ENCODE results near the gene GPSM1. TPM values are rescaled to one million over a fixed set of nuclear protein-coding genes. Genes with fewer than 3 reads are reported as not detected.

Gene GPSM1
- total and polyA plus RNA-seq, 9 of the 15 experiments (the other 6 are each of a cell fraction or from before 2014, with no cell fraction given): 0.04 to 14.2 (median 3.1) TPM

DNA sequence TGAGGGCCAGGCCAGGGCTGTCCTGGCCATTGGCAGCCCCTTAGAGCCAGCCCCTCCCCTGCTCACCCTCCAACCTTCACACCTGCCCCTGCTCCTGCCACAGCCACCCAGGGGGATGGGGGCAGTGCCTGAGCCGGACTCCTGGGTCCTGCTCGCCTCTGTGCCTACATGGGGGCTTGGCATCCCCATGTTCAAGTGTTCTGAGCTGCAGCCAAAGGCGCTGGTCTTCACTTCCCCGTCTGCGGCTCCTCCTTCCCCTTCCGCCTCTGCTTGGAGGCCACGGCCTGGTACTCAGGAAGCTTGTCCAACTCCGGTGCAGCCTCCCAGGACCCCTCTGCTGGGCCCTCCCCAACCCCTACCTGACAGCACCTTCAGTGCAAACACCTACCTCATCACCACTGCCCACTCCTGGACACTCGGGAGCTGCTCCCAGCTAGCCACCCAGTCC is 38.5 kb downstream of the GPSM1 start:
- BruUV-seq (replicated peaks): no TSS peak
- Histone ChIP-seq H2AFZ (ENCODE audit: low read depth, low read length) (no peak overlapping the region), H3K4me2 (ENCODE audit: insufficient read depth, low read length) (no peak overlapping the region), H3K4me1 (replicated peaks in 1 of 2; ENCODE audit: control insufficient read depth in 2 of 2, insufficient read depth in 2 of 2, low read length in 2 of 2) (peaks cover 11 to 91% of the 10 kb centered on the region in 2 experiments), H4K20me1 (replicated peaks; ENCODE audit: control insufficient read depth, insufficient read depth, low read length) (no peaks in the 10 kb centered on the region), H3K79me2 (ENCODE audit: control insufficient read depth, insufficient read depth, low read length) (no peaks in the 10 kb centered on the region; the same call in 2 of the 3 replicates), H3K36me3 (ENCODE audit: control insufficient read depth, insufficient read depth, low read length) (peaks cover 55% of the 10 kb centered on the region; the same call in 2 of the 3 replicates), H3K4me3 (no peak overlapping the region), H3K9me1 (ENCODE audit: control insufficient read depth, insufficient read depth, low read length) (no peaks in the 10 kb centered on the region), H3K9ac (ENCODE audit: insufficient read depth in 1 of 2, low read depth in 2 of 2, low read length in 2 of 2) (peak overlapping the region in 1 of 2 experiments; percentile 66; a peak in 2 of 4 replicates), H3K27ac (ENCODE audit: extremely low read depth, low read depth, low read length) (no peak overlapping the region), H3K27me3 (ENCODE audit: control insufficient read depth in 2 of 2, insufficient read depth in 2 of 2, low read length in 2 of 2) (no peaks in the 10 kb centered on the region), H3K9me3 (replicated peaks; ENCODE audit: control insufficient read depth, insufficient read depth, low read depth, low read length) (no peaks in the 10 kb centered on the region)
- ChIA-PET POLR2A (interaction anchor here (0.5 to 1.4 kb wide), 4 partner anchors 8 to 297 kb away, joined by 3 to 4 read pairs (median 3); partner anchors contain the start of gene EGFL7), CTCF (ENCODE audit: low intra/inter-chr PET ratio) (no interaction called here)
- DNase-seq (ENCODE audit: extremely low read depth in 1 of 4, low spot score in 3 of 4) (no peak), FAIRE-seq (no peak), ATAC-seq (no peak)
- intact Hi-C loops (cut with micrococcal nuclease) (loop anchor here (1.0 kb wide), 1 partner anchor 35 kb away; the partner anchor contains the start of gene SNAPC4), in situ Hi-C loops (cut with MboI) (no loop called here)
- TF ChIP-seq MTA1 (IDR thresholded peaks at IDR 0.05; ENCODE audit: borderline replicate concordance) (no peak), RBFOX2 (IDR thresholded peaks at IDR 0.05; ENCODE audit: low read depth, low read length) (peak; percentile 31; the same call in 1 of the 2 replicates), TCFL5 (CRISPR knock-in tag; conservative IDR thresholded peaks at IDR 0.05) (no peak), GATAD2B (IDR thresholded peaks at IDR 0.05; ENCODE audit: borderline replicate concordance) (no peak), SAP30 (IDR thresholded peaks at IDR 0.05; ENCODE audit: borderline replicate concordance, insufficient read depth, low read depth, low read length, poor library complexity, severe bottlenecking) (no peak), HIVEP1 (CRISPR knock-in tag; IDR thresholded peaks at IDR 0.05) (no peak), RBM22 (IDR thresholded peaks at IDR 0.05; ENCODE audit: low read depth, low read length, poor library complexity, severe bottlenecking) (peak; percentile 32), SETDB1 (IDR thresholded peaks at IDR 0.05; ENCODE audit: low read length) (no peak)
- TF ChIP-seq, protein P1, sequence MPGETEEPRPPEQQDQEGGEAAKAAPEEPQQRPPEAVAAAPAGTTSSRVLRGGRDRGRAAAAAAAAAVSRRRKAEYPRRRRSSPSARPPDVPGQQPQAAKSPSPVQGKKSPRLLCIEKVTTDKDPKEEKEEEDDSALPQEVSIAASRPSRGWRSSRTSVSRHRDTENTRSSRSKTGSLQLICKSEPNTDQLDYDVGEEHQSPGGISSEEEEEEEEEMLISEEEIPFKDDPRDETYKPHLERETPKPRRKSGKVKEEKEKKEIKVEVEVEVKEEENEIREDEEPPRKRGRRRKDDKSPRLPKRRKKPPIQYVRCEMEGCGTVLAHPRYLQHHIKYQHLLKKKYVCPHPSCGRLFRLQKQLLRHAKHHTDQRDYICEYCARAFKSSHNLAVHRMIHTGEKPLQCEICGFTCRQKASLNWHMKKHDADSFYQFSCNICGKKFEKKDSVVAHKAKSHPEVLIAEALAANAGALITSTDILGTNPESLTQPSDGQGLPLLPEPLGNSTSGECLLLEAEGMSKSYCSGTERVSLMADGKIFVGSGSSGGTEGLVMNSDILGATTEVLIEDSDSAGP (CRISPR knock-in tag; IDR thresholded peaks at IDR 0.05): no peak
- TF ChIP-seq, protein P2, sequence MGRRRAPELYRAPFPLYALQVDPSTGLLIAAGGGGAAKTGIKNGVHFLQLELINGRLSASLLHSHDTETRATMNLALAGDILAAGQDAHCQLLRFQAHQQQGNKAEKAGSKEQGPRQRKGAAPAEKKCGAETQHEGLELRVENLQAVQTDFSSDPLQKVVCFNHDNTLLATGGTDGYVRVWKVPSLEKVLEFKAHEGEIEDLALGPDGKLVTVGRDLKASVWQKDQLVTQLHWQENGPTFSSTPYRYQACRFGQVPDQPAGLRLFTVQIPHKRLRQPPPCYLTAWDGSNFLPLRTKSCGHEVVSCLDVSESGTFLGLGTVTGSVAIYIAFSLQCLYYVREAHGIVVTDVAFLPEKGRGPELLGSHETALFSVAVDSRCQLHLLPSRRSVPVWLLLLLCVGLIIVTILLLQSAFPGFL (CRISPR knock-in tag; IDR thresholded peaks at IDR 0.05): no peak
- 92% methylated on average over 5 of the region's 9 CpGs for WGBS (ENCODE audit: insufficient coverage, low coverage, missing lambda C conversion rate)

All from K562 (cell line).